Skeletal muscle satellite cell (primary cell): ENCODE measurements around the gene POLR2B.
A peak's percentile ranks its signal among the peaks of the same experiment; 100 is the strongest.
"Not testable (repeated sequence)": the region's sequence is repeated elsewhere in the genome, so short reads cannot be mapped to it uniquely, and the experiment has no call there.

ENCODE experiments used
- H3K27me3 ChIP-seq: 2 replicates; pipeline ENCODE4 v1.7.0; 2013; ENCODE audit warnings: low read length; ENCODE audit not compliant: control insufficient read depth, insufficient read depth
- H3K36me3 ChIP-seq: 2 replicates; pipeline ENCODE4 v1.7.0; 2013; ENCODE audit warnings: mild to moderate bottlenecking, control low read depth, low read length; ENCODE audit not compliant: insufficient read depth
- H3K4me1 ChIP-seq: 2 replicates; pipeline ENCODE4 v1.7.0; 2013; ENCODE audit warnings: low read length; ENCODE audit not compliant: control insufficient read depth, insufficient read depth
- H3K4me2 ChIP-seq: 2 replicates; pipeline ENCODE4 v1.7.0; 2013; ENCODE audit warnings: mild to moderate bottlenecking, low read length
- H3K4me3 ChIP-seq: 2 replicates; pipeline ENCODE4 v1.7.0; 2013; ENCODE audit warnings: low read length
- H3K9ac ChIP-seq: 2 replicates; pipeline ENCODE4 v1.7.0; 2013; ENCODE audit warnings: mild to moderate bottlenecking, low read depth, low read length, moderate library complexity
- H3K9me3 ChIP-seq: replicated peaks from 2 replicates; pipeline ENCODE4 v1.7.0; 2013; ENCODE audit warnings: mild to moderate bottlenecking, control low read depth, low read length

POLR2B gene

GRCh38 chr4:57040510-57040909 lies 61.8 kb downstream of the POLR2B start:
- Histone ChIP-seq H3K9me3 (no peaks in the 10 kb centered on the region), H3K4me2 (no peak overlapping the region), H3K4me1 (peaks cover 39% of the 10 kb centered on the region), H3K9ac (no peak overlapping the region), H3K27me3 (no peaks in the 10 kb centered on the region), H3K4me3 (no peak overlapping the region), H3K36me3 (peaks cover 27% of the 10 kb centered on the region)

- Histone ChIP-seq H3K4me1 (peaks cover 40% of the 10 kb centered on the region), H3K4me2 (no peak overlapping the region), H3K9ac (no peak overlapping the region)
Measured at GRCh38 chr4:57041020-57041419, 62.3 kb downstream of the POLR2B start.

GRCh38 chr4:57042711-57043169 lies 64.0 kb downstream of the POLR2B start:
- no peaks in the 10 kb centered on the region for H3K27me3 ChIP-seq
- H3K4me3 ChIP-seq, result no peak overlapping the region
- H3K4me1 ChIP-seq, result peaks cover 40% of the 10 kb centered on the region
- H3K9me3 ChIP-seq, result no peaks in the 10 kb centered on the region
- no peak overlapping the region for H3K9ac ChIP-seq
- no peak overlapping the region for H3K4me2 ChIP-seq
- H3K36me3 ChIP-seq, result peaks cover 20% of the 10 kb centered on the region

More at GRCh38 chr4:57041020-57041419, 62.3 kb downstream of the POLR2B start:
- no peaks in the 10 kb centered on the region for H3K27me3 ChIP-seq
- H3K9me3 ChIP-seq, result no peaks in the 10 kb centered on the region
- H3K4me3 ChIP-seq, result no peak overlapping the region
- H3K36me3 ChIP-seq, result peaks cover 27% of the 10 kb centered on the region

GRCh38 chr4:57043347-57044251 lies 64.9 kb downstream of the POLR2B start:
- Histone ChIP-seq H3K9me3 (no peaks in the 10 kb centered on the region), H3K4me1 (peaks cover 42% of the 10 kb centered on the region), H3K36me3 (peaks cover 12% of the 10 kb centered on the region), H3K9ac (peak overlapping the region; percentile 14), H3K4me3 (no peak overlapping the region), H3K27me3 (no peaks in the 10 kb centered on the region), H3K4me2 (no peak overlapping the region)

- H3K9ac ChIP-seq, result peak overlapping the region; percentile 14
- no peaks in the 10 kb centered on the region for H3K9me3 ChIP-seq
- H3K4me3 ChIP-seq, result no peak overlapping the region
- peaks cover 45% of the 10 kb centered on the region for H3K4me1 ChIP-seq
- no peaks in the 10 kb centered on the region for H3K27me3 ChIP-seq
- H3K36me3 ChIP-seq, result peaks cover 12% of the 10 kb centered on the region
- H3K4me2 ChIP-seq, result no peak overlapping the region
Measured at GRCh38 chr4:57044279-57044678, 65.6 kb downstream of the POLR2B start.

GRCh38 chr4:57044996-57045395 lies 66.3 kb downstream of the POLR2B start:
- H3K27me3 ChIP-seq, result no peaks in the 10 kb centered on the region

GRCh38 chr4:57047046-57047445 lies 68.3 kb downstream of the POLR2B start:
- H3K9ac ChIP-seq, H3K4me2 ChIP-seq, H3K9me3 ChIP-seq, H3K36me3 ChIP-seq, H3K4me3 ChIP-seq, H3K27me3 ChIP-seq: not testable (repeated sequence)
- peaks cover 47% of the 10 kb centered on the region for H3K4me1 ChIP-seq

More at GRCh38 chr4:57044996-57045395, 66.3 kb downstream of the POLR2B start:
- Histone ChIP-seq H3K36me3 (peaks cover 10% of the 10 kb centered on the region), H3K4me2 (peak overlapping the region; percentile 25), H3K9ac (no peak overlapping the region), H3K9me3 (no peaks in the 10 kb centered on the region), H3K4me1 (peaks cover 47% of the 10 kb centered on the region), H3K4me3 (no peak overlapping the region)

- Histone ChIP-seq H3K4me1 (peaks cover 35% of the 10 kb centered on the region), H3K36me3 (peaks cover 5% of the 10 kb centered on the region), H3K9ac (no peak overlapping the region), H3K27me3 (no peaks in the 10 kb centered on the region), H3K9me3 (no peaks in the 10 kb centered on the region), H3K4me3 (no peak overlapping the region), H3K4me2 (no peak overlapping the region)
Measured at GRCh38 chr4:57048590-57049304, 70.1 kb downstream of the POLR2B start.

GRCh38 chr4:57051095-57051494 lies 72.4 kb downstream of the POLR2B start:
- no peak overlapping the region for H3K4me3 ChIP-seq
- H3K36me3 ChIP-seq, result peaks cover 18% of the 10 kb centered on the region
- no peaks in the 10 kb centered on the region for H3K27me3 ChIP-seq
- no peak overlapping the region for H3K9ac ChIP-seq
- H3K4me1 ChIP-seq, result peaks cover 17% of the 10 kb centered on the region
- H3K9me3 ChIP-seq, result no peaks in the 10 kb centered on the region
- H3K4me2 ChIP-seq, result no peak overlapping the region

- H3K9ac ChIP-seq, result no peak overlapping the region
- no peaks in the 10 kb centered on the region for H3K27me3 ChIP-seq
- H3K36me3 ChIP-seq, result peaks cover 22% of the 10 kb centered on the region
- H3K9me3 ChIP-seq, result no peaks in the 10 kb centered on the region
- peaks cover 17% of the 10 kb centered on the region for H3K4me1 ChIP-seq
- no peak overlapping the region for H3K4me3 ChIP-seq
- no peak overlapping the region for H3K4me2 ChIP-seq
Measured at GRCh38 chr4:57051524-57051923, 72.8 kb downstream of the POLR2B start.

GRCh38 chr4:57053508-57053907 lies 74.8 kb downstream of the POLR2B start:
- Histone ChIP-seq H3K9me3 (no peaks in the 10 kb centered on the region), H3K9ac (no peak overlapping the region), H3K36me3 (peaks cover 26% of the 10 kb centered on the region), H3K27me3 (no peaks in the 10 kb centered on the region), H3K4me2 (no peak overlapping the region), H3K4me1 (peaks cover 15% of the 10 kb centered on the region), H3K4me3 (no peak overlapping the region)
